Neural progenitor cell (in vitro differentiated cells): ENCODE results near the gene CBLN2. TPM values are rescaled to one million over a fixed set of nuclear protein-coding genes. Genes with fewer than 3 reads are reported as not detected.

Source experiments
- DNase-seq: peaks from one replicate; pipeline ENCODE4 v3.0.0-alpha.2; 2016; ENCODE audit warnings: low spot score
- H2AFZ ChIP-seq: fragments of 200-600 bp; sonication (generic); replicated peaks from 2 replicates; pipeline ENCODE4 v1.6.1; 2016; ENCODE audit warnings: antibody characterized with exemption
- H3F3A ChIP-seq: fragments of 200-600 bp; sonication (generic); 2 replicates; pipeline ENCODE4 v1.6.1; 2016; ENCODE audit warnings: antibody characterized with exemption, low read depth
- H3K27ac ChIP-seq: fragments of 200-600 bp; sonication (generic); 2 replicates; pipeline ENCODE4 v1.5.1; 2016; ENCODE audit warnings: mild to moderate bottlenecking
- H3K27me3 ChIP-seq: fragments of 200-600 bp; sonication (generic); 2 replicates; pipeline ENCODE4 v1.6.1; 2016; ENCODE audit warnings: mild to moderate bottlenecking, moderate library complexity
- H3K36me3 ChIP-seq: fragments of 200-600 bp; sonication (generic); 2 replicates; pipeline ENCODE4 v1.5.1; 2016
- H3K4me1 ChIP-seq: fragments of 200-600 bp; sonication (generic); 2 replicates; pipeline ENCODE4 v1.6.1; 2016; ENCODE audit warnings: mixed run types
- H3K4me2 ChIP-seq: fragments of 200-600 bp; sonication (generic); 2 replicates; pipeline ENCODE4 v1.6.1; 2016
- H3K4me3 ChIP-seq: fragments of 200-600 bp; sonication (generic); 2 replicates; pipeline ENCODE4 v1.5.1; 2016
- H3K79me2 ChIP-seq: fragments of 200-600 bp; sonication (generic); 2 replicates; pipeline ENCODE4 v1.6.1; 2016; ENCODE audit warnings: low read depth
- H3K9ac ChIP-seq: fragments of 200-600 bp; sonication (generic); 2 replicates; pipeline ENCODE4 v1.6.1; 2016
- H3K9me3 ChIP-seq: fragments of 200-600 bp; sonication (generic); 2 replicates; pipeline ENCODE4 v1.5.1; 2016; ENCODE audit warnings: low read depth
- H4K20me1 ChIP-seq: fragments of 200-600 bp; sonication (generic); 2 replicates; pipeline ENCODE4 v1.6.1; 2016; ENCODE audit warnings: low read depth
- H3K27ac Mint-ChIP-seq: 3 replicates; pipeline ENCODE4 v1.8.0; 2021; ENCODE audit warnings: mixed read lengths
- H3K27me3 Mint-ChIP-seq: 2 replicates; pipeline ENCODE4 v1.8.0; 2022; ENCODE audit warnings: low read depth, mild to moderate bottlenecking, inconsistent platforms, moderate library complexity, mixed read lengths; ENCODE audit not compliant: insufficient read depth
- H3K36me3 Mint-ChIP-seq: 3 replicates; pipeline ENCODE4 v1.8.0; 2021; ENCODE audit warnings: mixed read lengths
- H3K4me1 Mint-ChIP-seq: 3 replicates; pipeline ENCODE4 v1.8.0; 2021; ENCODE audit warnings: mixed read lengths
- H3K4me3 Mint-ChIP-seq: 3 replicates; pipeline ENCODE4 v1.8.0; 2021; ENCODE audit warnings: mild to moderate bottlenecking, moderate library complexity, mixed read lengths
- H3K9me3 Mint-ChIP-seq: 3 replicates; pipeline ENCODE4 v1.8.0; 2020; ENCODE audit warnings: mixed read lengths
- CTCF ChIP-seq: fragments of 200-600 bp; sonication (generic); IDR thresholded peaks from 2 replicates; pipeline ENCODE4 v1.5.1; 2017; ENCODE audit warnings: antibody characterized with exemption, mild to moderate bottlenecking
- EZH2 ChIP-seq: fragments of 200-600 bp; sonication (generic); IDR thresholded peaks from 2 replicates; pipeline ENCODE4 v1.6.1; 2017; ENCODE audit warnings: antibody characterized with exemption, mild to moderate bottlenecking, moderate library complexity
- EZH2phosphoT487 ChIP-seq: fragments of 200-600 bp; sonication (generic); IDR thresholded peaks from 2 replicates; pipeline ENCODE4 v1.6.1; 2017; ENCODE audit warnings: antibody characterized with exemption
- total RNA-seq: library from RNA; depleted of rRNA; stranded (reverse); fragments of >200 nt; gene quantifications from 2 replicates; pipeline ENCODE4 v1.2.3, GENCODE V29; 2015; ENCODE audit warnings: low replicate concordance

Gene CBLN2
- total RNA-seq, 1 donor from 2014 or later = not detected

GRCh38 chr18:72581976-72582375 lies 37.8 kb upstream of the CBLN2 start:
- Mint-ChIP-seq H3K4me3 (no peak overlapping the region), H3K4me1 (peaks cover 4% of the 10 kb centered on the region), H3K27me3 (no peaks in the 10 kb centered on the region), H3K9me3 (no peaks in the 10 kb centered on the region), H3K27ac (no peak overlapping the region), H3K36me3 (no peaks in the 10 kb centered on the region)
- Histone ChIP-seq H3K9ac (no peak overlapping the region), H3K4me1 (no peaks in the 10 kb centered on the region), H4K20me1 (no peaks in the 10 kb centered on the region), H3K79me2 (no peaks in the 10 kb centered on the region), H2AFZ (no peak overlapping the region), H3K27ac (no peak overlapping the region), H3K9me3 (no peaks in the 10 kb centered on the region), H3K27me3 (no peaks in the 10 kb centered on the region), H3K36me3 (no peaks in the 10 kb centered on the region), H3K4me3 (no peak overlapping the region), H3F3A (no peaks in the 10 kb centered on the region), H3K4me2 (no peak overlapping the region)
- no peak for TF ChIP-seq CTCF
- no peak for TF ChIP-seq EZH2phosphoT487
- no peak for TF ChIP-seq EZH2
- DNase-seq = no peak

GRCh38 chr18:72572896-72573295 lies 28.8 kb upstream of the CBLN2 start:
- H3K36me3 Mint-ChIP-seq = no peaks in the 10 kb centered on the region
- no peaks in the 10 kb centered on the region for H3K4me1 Mint-ChIP-seq
- no peaks in the 10 kb centered on the region for H3F3A ChIP-seq
- no peaks in the 10 kb centered on the region for H3K27me3 ChIP-seq
- no peaks in the 10 kb centered on the region for H3K9me3 ChIP-seq
- H3K79me2 ChIP-seq = no peaks in the 10 kb centered on the region
- H2AFZ ChIP-seq = no peak overlapping the region
- no peaks in the 10 kb centered on the region for H3K27me3 Mint-ChIP-seq
- H3K36me3 ChIP-seq = no peaks in the 10 kb centered on the region
- H3K4me3 ChIP-seq = no peak overlapping the region
- no peaks in the 10 kb centered on the region for H3K9me3 Mint-ChIP-seq
- TF ChIP-seq EZH2phosphoT487 (no peak), CTCF (no peak), EZH2 (no peak)
- no peak for DNase-seq
- H3K4me1 ChIP-seq = no peaks in the 10 kb centered on the region
- no peak overlapping the region for H3K4me2 ChIP-seq
- no peak overlapping the region for H3K27ac ChIP-seq
- H4K20me1 ChIP-seq = no peaks in the 10 kb centered on the region
- no peak overlapping the region for H3K4me3 Mint-ChIP-seq
- no peak overlapping the region for H3K27ac Mint-ChIP-seq
- H3K9ac ChIP-seq = no peak overlapping the region

- H3K9me3 ChIP-seq = no peaks in the 10 kb centered on the region
- Mint-ChIP-seq H3K27ac (no peak overlapping the region), H3K4me1 (no peaks in the 10 kb centered on the region), H3K36me3 (no peaks in the 10 kb centered on the region), H3K27me3 (no peaks in the 10 kb centered on the region), H3K4me3 (no peak overlapping the region), H3K9me3 (peaks cover 16% of the 10 kb centered on the region)
- H3K36me3 ChIP-seq = no peaks in the 10 kb centered on the region
- no peaks in the 10 kb centered on the region for H3F3A ChIP-seq
- H3K4me2 ChIP-seq = no peak overlapping the region
- no peaks in the 10 kb centered on the region for H3K27me3 ChIP-seq
- H4K20me1 ChIP-seq = no peaks in the 10 kb centered on the region
- H3K79me2 ChIP-seq = no peaks in the 10 kb centered on the region
- no peaks in the 10 kb centered on the region for H3K4me1 ChIP-seq
- no peak overlapping the region for H3K9ac ChIP-seq
- no peak overlapping the region for H3K27ac ChIP-seq
- H3K4me3 ChIP-seq = no peak overlapping the region
- TF ChIP-seq EZH2 = no peak
- TF ChIP-seq EZH2phosphoT487 = no peak
- no peak for TF ChIP-seq CTCF
- H2AFZ ChIP-seq = no peak overlapping the region
- no peak for DNase-seq
Observed at GRCh38 chr18:72566290-72566689, 22.1 kb upstream of the CBLN2 start.
